SK-N-SH treated with all-trans-retinoic acid at 6 μM for 48 hours (cell line): Measurements from ENCODE around the gene CXCL9.

Experiments
- ESRRG ChIP-seq: fragments of 250-450 bp; sonication (Bioruptor Pico); IDR thresholded peaks from 2 replicates; pipeline ENCODE4 v1.6.1; 2021; ENCODE audit warnings: mild to moderate bottlenecking
- OSR1 ChIP-seq: fragments of 250-450 bp; sonication (Bioruptor Pico); IDR thresholded peaks from 2 replicates; pipeline ENCODE4 v1.8.0; 2022; ENCODE audit warnings: moderate library complexity, mild to moderate bottlenecking, inconsistent platforms
- TCF4 ChIP-seq: fragments of 250-450 bp; sonication (Bioruptor Pico); IDR thresholded peaks from 2 replicates; pipeline ENCODE4 v1.8.0; 2021; ENCODE audit warnings: mild to moderate bottlenecking, moderate library complexity, borderline replicate concordance
- ZFP3 ChIP-seq: fragments of 250-450 bp; sonication (Bioruptor Pico); IDR thresholded peaks from 2 replicates; pipeline ENCODE4 v1.5.0; 2020; ENCODE audit warnings: mild to moderate bottlenecking, moderate library complexity
- TF ChIP-seq, protein P1 (sequence below): fragments of 250-450 bp; sonication (Bioruptor Pico); IDR thresholded peaks from 2 replicates; pipeline ENCODE4 v1.8.0; 2020; ENCODE audit warnings: mild to moderate bottlenecking, moderate library complexity, borderline replicate concordance

DNA sequence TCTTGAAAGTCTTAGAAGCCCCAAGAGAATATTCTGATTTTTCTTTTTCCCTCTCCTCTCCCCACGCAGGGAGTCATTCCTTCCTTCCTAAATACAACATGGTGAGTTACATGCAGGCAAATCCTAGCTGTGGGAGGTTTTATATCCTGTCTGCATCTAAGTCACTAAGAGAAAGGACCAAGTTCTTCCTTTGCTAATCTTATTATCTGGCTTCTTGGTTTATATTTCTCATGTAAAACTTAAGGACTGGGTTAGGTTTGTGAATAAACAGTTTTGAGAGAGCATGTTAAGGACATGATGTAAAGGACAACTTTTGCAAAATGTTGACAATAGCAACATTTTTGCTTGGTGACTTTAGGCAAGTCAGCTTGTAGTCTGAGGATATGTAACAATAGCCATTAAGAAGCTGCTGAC is 5.1 kb upstream of the CXCL9 start:
- TF ChIP-seq OSR1 (CRISPR knock-in tag) (no peak), TCF4 (CRISPR knock-in tag) (no peak), ESRRG (CRISPR knock-in tag) (no peak), ZFP3 (CRISPR knock-in tag) (no peak)
- TF ChIP-seq, protein P1, sequence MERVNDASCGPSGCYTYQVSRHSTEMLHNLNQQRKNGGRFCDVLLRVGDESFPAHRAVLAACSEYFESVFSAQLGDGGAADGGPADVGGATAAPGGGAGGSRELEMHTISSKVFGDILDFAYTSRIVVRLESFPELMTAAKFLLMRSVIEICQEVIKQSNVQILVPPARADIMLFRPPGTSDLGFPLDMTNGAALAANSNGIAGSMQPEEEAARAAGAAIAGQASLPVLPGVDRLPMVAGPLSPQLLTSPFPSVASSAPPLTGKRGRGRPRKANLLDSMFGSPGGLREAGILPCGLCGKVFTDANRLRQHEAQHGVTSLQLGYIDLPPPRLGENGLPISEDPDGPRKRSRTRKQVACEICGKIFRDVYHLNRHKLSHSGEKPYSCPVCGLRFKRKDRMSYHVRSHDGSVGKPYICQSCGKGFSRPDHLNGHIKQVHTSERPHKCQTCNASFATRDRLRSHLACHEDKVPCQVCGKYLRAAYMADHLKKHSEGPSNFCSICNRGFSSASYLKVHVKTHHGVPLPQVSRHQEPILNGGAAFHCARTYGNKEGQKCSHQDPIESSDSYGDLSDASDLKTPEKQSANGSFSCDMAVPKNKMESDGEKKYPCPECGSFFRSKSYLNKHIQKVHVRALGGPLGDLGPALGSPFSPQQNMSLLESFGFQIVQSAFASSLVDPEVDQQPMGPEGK (CRISPR knock-in tag): no peak
